ENCODE data around the gene PKD1L1.

Gene PKD1L1

GRCh38 chr7:47783456-47784223 lies 164.6 kb downstream of the PKD1L1 start:
- no peaks in the 10 kb centered on the region for H3K9me3 Mint-ChIP-seq (ENCODE audit: low read depth)
- no peaks in the 10 kb centered on the region for H3K27me3 Mint-ChIP-seq
- no peaks in the 10 kb centered on the region for H3K4me1 Mint-ChIP-seq (ENCODE audit: low read depth)
- no peaks in the 10 kb centered on the region for H3K36me3 Mint-ChIP-seq
- H3K27ac Mint-ChIP-seq = no peak overlapping the region
- no peak overlapping the region for H3K4me3 Mint-ChIP-seq

GRCh38 chr7:47782792-47783191 lies 165.5 kb downstream of the PKD1L1 start:
- no peak overlapping the region for H3K4me3 Mint-ChIP-seq
- H3K27me3 Mint-ChIP-seq = no peaks in the 10 kb centered on the region
- no peaks in the 10 kb centered on the region for H3K36me3 Mint-ChIP-seq
- no peak overlapping the region for H3K27ac Mint-ChIP-seq
- no peaks in the 10 kb centered on the region for H3K9me3 Mint-ChIP-seq (ENCODE audit: low read depth)
- H3K4me1 Mint-ChIP-seq (ENCODE audit: low read depth) = no peaks in the 10 kb centered on the region

GRCh38 chr7:47782022-47782421 lies 166.2 kb downstream of the PKD1L1 start:
- Mint-ChIP-seq H3K36me3 (no peaks in the 10 kb centered on the region), H3K27me3 (no peaks in the 10 kb centered on the region), H3K4me3 (no peak overlapping the region), H3K4me1 (ENCODE audit: low read depth) (no peaks in the 10 kb centered on the region), H3K27ac (no peak overlapping the region), H3K9me3 (ENCODE audit: low read depth) (no peaks in the 10 kb centered on the region)

GRCh38 chr7:47780555-47780954 lies 167.7 kb downstream of the PKD1L1 start:
- no peaks in the 10 kb centered on the region for H3K9me3 Mint-ChIP-seq (ENCODE audit: low read depth)
- H3K4me3 Mint-ChIP-seq = no peak overlapping the region
- H3K27me3 Mint-ChIP-seq = no peaks in the 10 kb centered on the region
- H3K27ac Mint-ChIP-seq = no peak overlapping the region
- no peaks in the 10 kb centered on the region for H3K36me3 Mint-ChIP-seq
- no peaks in the 10 kb centered on the region for H3K4me1 Mint-ChIP-seq (ENCODE audit: low read depth)

DNA sequence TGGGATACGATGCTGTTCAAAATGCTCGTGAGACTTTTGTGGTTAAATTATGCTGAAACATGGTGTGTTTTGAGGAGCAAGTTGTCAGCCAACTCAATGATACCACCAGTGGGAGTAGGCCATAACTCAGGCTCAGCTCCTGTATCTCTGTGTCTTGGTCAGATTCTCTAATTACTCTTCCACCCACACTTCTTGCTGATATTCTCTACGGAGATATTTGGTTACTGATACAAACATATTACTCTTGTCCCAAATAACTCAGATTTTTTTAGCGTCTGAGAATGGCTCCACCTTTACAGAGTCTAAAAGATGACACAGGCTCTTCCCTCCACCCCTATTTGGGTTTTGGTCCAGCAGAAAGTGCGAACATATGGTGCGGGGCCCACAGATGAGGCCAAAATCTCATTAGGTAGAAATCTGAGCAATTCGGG lies 168.9 kb downstream of the PKD1L1 start:
- H3K27me3 Mint-ChIP-seq = no peaks in the 10 kb centered on the region
- no peak overlapping the region for H3K27ac Mint-ChIP-seq
- no peaks in the 10 kb centered on the region for H3K4me1 Mint-ChIP-seq (ENCODE audit: low read depth)
- no peak overlapping the region for H3K4me3 Mint-ChIP-seq
- no peaks in the 10 kb centered on the region for H3K9me3 Mint-ChIP-seq (ENCODE audit: low read depth)
- H3K36me3 Mint-ChIP-seq = no peaks in the 10 kb centered on the region

GRCh38 chr7:47778153-47778661 lies 170.1 kb downstream of the PKD1L1 start:
- Mint-ChIP-seq H3K36me3 (no peaks in the 10 kb centered on the region), H3K4me1 (ENCODE audit: low read depth) (no peaks in the 10 kb centered on the region), H3K27me3 (no peaks in the 10 kb centered on the region), H3K27ac (no peak overlapping the region), H3K9me3 (ENCODE audit: low read depth) (no peaks in the 10 kb centered on the region), H3K4me3 (no peak overlapping the region)

GRCh38 chr7:47777531-47778152 lies 170.6 kb downstream of the PKD1L1 start:
- H3K9me3 Mint-ChIP-seq (ENCODE audit: low read depth) = no peaks in the 10 kb centered on the region
- no peaks in the 10 kb centered on the region for H3K36me3 Mint-ChIP-seq
- H3K4me3 Mint-ChIP-seq = no peak overlapping the region
- no peaks in the 10 kb centered on the region for H3K4me1 Mint-ChIP-seq (ENCODE audit: low read depth)
- H3K27me3 Mint-ChIP-seq = no peaks in the 10 kb centered on the region
- H3K27ac Mint-ChIP-seq = no peak overlapping the region

- Mint-ChIP-seq H3K27ac (no peak overlapping the region), H3K36me3 (no peaks in the 10 kb centered on the region), H3K4me3 (no peak overlapping the region), H3K9me3 (ENCODE audit: low read depth) (no peaks in the 10 kb centered on the region), H3K4me1 (ENCODE audit: low read depth) (no peaks in the 10 kb centered on the region), H3K27me3 (no peaks in the 10 kb centered on the region)
Measured at GRCh38 chr7:47776335-47776734, 171.9 kb downstream of the PKD1L1 start.

DNA sequence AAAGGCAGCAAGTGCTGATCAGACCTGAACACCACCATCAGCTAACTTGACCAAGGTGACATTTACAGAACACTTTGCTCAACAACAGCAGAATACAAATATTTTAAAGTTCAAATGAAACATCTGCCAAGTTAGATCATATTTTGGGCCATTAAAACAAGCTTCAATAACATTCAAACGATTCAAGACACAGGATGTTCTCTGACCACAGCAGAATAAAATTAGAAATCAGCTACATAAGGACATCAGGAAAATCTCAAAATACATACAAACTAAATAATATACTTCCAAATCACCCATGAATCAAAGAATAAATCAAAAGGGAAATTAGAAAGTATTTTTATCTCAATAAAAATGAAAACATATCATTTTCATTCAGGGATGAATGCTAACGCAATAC lies 173.0 kb downstream of the PKD1L1 start:
- Mint-ChIP-seq H3K4me1 (ENCODE audit: low read depth) (no peaks in the 10 kb centered on the region), H3K27ac (no peak overlapping the region), H3K4me3 (no peak overlapping the region), H3K9me3 (ENCODE audit: low read depth) (no peaks in the 10 kb centered on the region), H3K36me3 (no peaks in the 10 kb centered on the region), H3K27me3 (no peaks in the 10 kb centered on the region)

GRCh38 chr7:47772492-47772891 lies 175.8 kb downstream of the PKD1L1 start:
- Mint-ChIP-seq H3K27me3 (peaks cover 3% of the 10 kb centered on the region), H3K36me3 (no peaks in the 10 kb centered on the region), H3K9me3 (ENCODE audit: low read depth) (peaks cover 2% of the 10 kb centered on the region), H3K4me1 (ENCODE audit: low read depth) (no peaks in the 10 kb centered on the region), H3K27ac (no peak overlapping the region), H3K4me3 (no peak overlapping the region)

- Mint-ChIP-seq H3K36me3 (no peaks in the 10 kb centered on the region), H3K9me3 (ENCODE audit: low read depth) (peaks cover 3% of the 10 kb centered on the region), H3K27ac (no peak overlapping the region), H3K4me3 (no peak overlapping the region), H3K27me3 (peaks cover 4% of the 10 kb centered on the region), H3K4me1 (ENCODE audit: low read depth) (no peaks in the 10 kb centered on the region)
Measured at GRCh38 chr7:47771990-47772360, 176.3 kb downstream of the PKD1L1 start.

DNA sequence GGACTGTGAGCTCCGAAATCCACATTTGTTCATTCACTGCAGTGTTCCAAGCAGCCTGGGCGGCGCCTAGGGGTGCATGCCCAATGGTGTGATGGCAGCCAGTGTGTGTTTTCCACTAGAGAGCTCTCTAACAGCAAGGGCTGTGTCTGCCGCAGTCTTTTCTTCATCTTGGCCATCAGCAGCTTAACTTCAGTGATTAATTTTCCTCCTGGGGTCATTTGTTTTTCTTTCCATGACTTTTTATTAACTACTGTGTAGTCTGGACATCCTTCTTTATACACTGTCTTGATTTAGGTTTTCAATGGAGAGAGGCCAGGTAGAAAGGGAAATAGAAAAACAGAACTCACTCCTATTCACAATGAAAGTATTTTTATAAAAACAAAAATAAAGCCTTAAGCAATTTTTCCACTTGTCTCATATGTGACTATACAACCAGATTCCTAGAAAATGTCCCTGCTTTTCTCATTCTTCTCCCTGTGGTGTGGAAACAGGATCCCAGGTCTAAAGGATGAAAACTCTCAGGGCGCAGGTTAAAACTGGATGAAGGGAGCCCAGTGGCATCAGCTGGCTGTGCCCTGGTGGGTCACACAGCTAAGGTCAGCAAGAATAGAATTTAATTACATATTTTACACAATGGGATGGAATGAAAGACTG lies 176.8 kb downstream of the PKD1L1 start:
- no peaks in the 10 kb centered on the region for H3K4me1 Mint-ChIP-seq (ENCODE audit: low read depth)
- H3K27me3 Mint-ChIP-seq = peaks cover 4% of the 10 kb centered on the region
- H3K36me3 Mint-ChIP-seq = no peaks in the 10 kb centered on the region
- no peak overlapping the region for H3K27ac Mint-ChIP-seq
- H3K4me3 Mint-ChIP-seq = no peak overlapping the region
- peaks cover 3% of the 10 kb centered on the region for H3K9me3 Mint-ChIP-seq (ENCODE audit: low read depth)

DNA sequence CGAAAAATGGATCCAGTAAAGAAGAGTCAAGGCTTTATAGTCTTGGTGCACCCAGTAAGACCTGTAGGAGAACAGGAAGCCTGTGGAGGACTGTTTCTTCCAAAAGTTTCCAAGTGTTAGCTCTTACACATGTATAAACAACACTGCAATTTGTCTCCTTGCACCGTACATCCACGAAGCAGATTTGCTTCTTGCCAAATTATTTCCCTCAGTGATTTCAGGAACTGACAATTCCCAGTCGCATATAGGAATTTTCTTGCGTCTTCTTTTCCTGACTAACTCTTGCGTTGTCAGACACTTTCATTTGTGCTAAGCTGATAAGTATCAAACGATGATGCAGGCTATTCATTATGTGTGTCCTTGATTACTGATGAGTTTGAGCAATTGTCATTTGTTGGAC lies 182.1 kb downstream of the PKD1L1 start:
- Mint-ChIP-seq H3K9me3 (ENCODE audit: low read depth) (peaks cover 3% of the 10 kb centered on the region), H3K4me1 (ENCODE audit: low read depth) (no peaks in the 10 kb centered on the region), H3K36me3 (no peaks in the 10 kb centered on the region), H3K27ac (no peak overlapping the region), H3K4me3 (no peak overlapping the region), H3K27me3 (peaks cover 4% of the 10 kb centered on the region)

GRCh38 chr7:47765373-47765979 lies 182.8 kb downstream of the PKD1L1 start:
- H3K4me1 Mint-ChIP-seq (ENCODE audit: low read depth) = no peaks in the 10 kb centered on the region
- no peak overlapping the region for H3K4me3 Mint-ChIP-seq
- H3K27me3 Mint-ChIP-seq = peaks cover 6% of the 10 kb centered on the region
- no peaks in the 10 kb centered on the region for H3K36me3 Mint-ChIP-seq
- H3K9me3 Mint-ChIP-seq (ENCODE audit: low read depth) = peaks cover 3% of the 10 kb centered on the region
- H3K27ac Mint-ChIP-seq = no peak overlapping the region

DNA sequence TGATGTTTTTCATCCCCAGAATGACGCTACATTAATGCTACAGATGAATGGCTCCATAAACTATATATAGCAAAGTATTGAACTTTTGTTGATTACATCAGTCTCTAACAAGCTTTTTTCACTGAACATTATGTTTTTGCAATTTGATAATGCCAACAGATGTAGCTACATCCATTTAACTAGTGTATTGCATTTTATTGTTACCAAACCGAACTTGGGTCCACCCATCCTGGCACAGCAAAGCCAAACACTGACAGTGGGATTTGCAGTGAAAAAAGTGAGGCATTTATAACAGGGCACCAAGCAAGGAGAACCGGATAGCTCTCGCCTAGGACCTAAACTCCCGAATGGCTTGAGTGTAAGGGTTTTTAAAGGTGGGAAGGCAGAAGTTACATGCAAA lies 183.5 kb downstream of the PKD1L1 start:
- Mint-ChIP-seq H3K27ac (no peak overlapping the region), H3K4me1 (ENCODE audit: low read depth) (no peaks in the 10 kb centered on the region), H3K36me3 (no peaks in the 10 kb centered on the region), H3K4me3 (no peak overlapping the region), H3K27me3 (peaks cover 6% of the 10 kb centered on the region), H3K9me3 (ENCODE audit: low read depth) (peaks cover 3% of the 10 kb centered on the region)

All from activated naive CD8-positive, alpha-beta T cell (primary cell).